Keratinocyte (primary cell): Measurements from ENCODE around the gene TRIM45. TPM values are rescaled to one million over a fixed set of nuclear protein-coding genes. Genes with fewer than 3 reads are reported as not detected.
A peak's percentile ranks its signal among the peaks of the same experiment; 100 is the strongest.

Experiments
- DNase-seq: peaks from one replicate; pipeline ENCODE4 v3.0.0-alpha.2; 2011; ENCODE audit warnings: low read depth, missing footprints, low spot score
- FAIRE-seq: peaks from 2 replicates; lab custom pipeline; 2011; peaks lifted over from hg19 to GRCh38; lab: Jason Lieb, UNC
- H2AFZ ChIP-seq: 2 replicates; pipeline ENCODE4 v1.6.0; 2012; ENCODE audit warnings: low read length, control low read depth, inconsistent platforms; ENCODE audit not compliant: control insufficient read depth
- H3K27ac ChIP-seq: 2 replicates; pipeline ENCODE4 v1.5.1; 2011; ENCODE audit warnings: low read length; ENCODE audit not compliant: control insufficient read depth, insufficient read depth
- H3K27me3 ChIP-seq: 3 replicates; pipeline ENCODE4 v1.6.0; 2011; ENCODE audit warnings: low read length; ENCODE audit not compliant: control insufficient read depth, insufficient read depth; ENCODE audit errors: extremely low read depth
- H3K36me3 ChIP-seq, 2 experiments: 2 replicates in 1 of 2; 3 replicates in 1 of 2; pipeline ENCODE4 v1.5.1; 2011; ENCODE audit warnings: low read length in 2 of 2, mild to moderate bottlenecking in 1 of 2; ENCODE audit not compliant: control insufficient read depth in 2 of 2, insufficient read depth in 2 of 2; ENCODE audit errors: extremely low read depth in 1 of 2
- H3K4me1 ChIP-seq: 3 replicates; pipeline ENCODE4 v1.5.1; 2011; ENCODE audit warnings: low read length; ENCODE audit not compliant: control insufficient read depth, insufficient read depth; ENCODE audit errors: extremely low read depth
- H3K4me2 ChIP-seq: 3 replicates; pipeline ENCODE4 v1.6.0; 2011; ENCODE audit warnings: low read depth, low read length; ENCODE audit not compliant: control insufficient read depth, insufficient read depth; ENCODE audit errors: extremely low read depth
- H3K4me3 ChIP-seq, 3 experiments: fragments of 200-600 bp in 1 of 3; sonication (generic) in 1 of 3; 2 replicates in 2 of 3; 3 replicates in 1 of 3; pipeline ENCODE4 v1.5.1; 2011 to 2016; ENCODE audit warnings: low read length in 3 of 3, mild to moderate bottlenecking in 3 of 3, control low read depth in 2 of 3, inconsistent platforms in 1 of 3, low read depth in 1 of 3, mixed read lengths in 1 of 3, mixed run types in 1 of 3, moderate library complexity in 1 of 3; ENCODE audit not compliant: control insufficient read depth in 2 of 3, insufficient read depth in 2 of 3; ENCODE audit errors: extremely low read depth in 1 of 3
- H3K79me2 ChIP-seq: 2 replicates; pipeline ENCODE4 v1.6.0; 2012; ENCODE audit warnings: low read length; ENCODE audit not compliant: control insufficient read depth, insufficient read depth
- H3K9ac ChIP-seq: 3 replicates; pipeline ENCODE4 v1.6.0; 2011; ENCODE audit warnings: low read length; ENCODE audit not compliant: control insufficient read depth, insufficient read depth; ENCODE audit errors: extremely low read depth
- H3K9me1 ChIP-seq: 3 replicates; pipeline ENCODE4 v1.6.0; 2011; ENCODE audit warnings: low read length; ENCODE audit not compliant: control insufficient read depth, insufficient read depth; ENCODE audit errors: extremely low read depth
- H3K9me3 ChIP-seq: 2 replicates; pipeline ENCODE4 v1.5.1; 2012; ENCODE audit warnings: low read depth, low read length; ENCODE audit not compliant: control insufficient read depth
- H4K20me1 ChIP-seq: 3 replicates; pipeline ENCODE4 v1.6.0; 2011; ENCODE audit warnings: low read length; ENCODE audit not compliant: control insufficient read depth, insufficient read depth; ENCODE audit errors: extremely low read depth
- EZH2 ChIP-seq: IDR thresholded peaks from one replicate; pipeline ENCODE4 v1.6.1; 2012; ENCODE audit warnings: inconsistent platforms, mild to moderate bottlenecking, low read length, moderate library complexity
- dilution Hi-C: fragments of 300-500 bp; cut with MboI; formaldehyde crosslinking; loops from one replicate; pipeline ENCODE4 v1.7.0; 2020; ENCODE audit warnings: low sequenced_read_pairs; ENCODE audit not compliant: extremely low pct_ligation_motif_present
- polyA plus RNA-seq, 5 experiments: library from polyadenylated mRNA; depleted of rRNA in 3 of 5; stranded (reverse) in 3 of 5; stranded (forward) in 1 of 5; unstranded in 1 of 5; fragments of >200 nt; gene quantifications; 1 replicate in 1 of 5; 2 replicates in 3 of 5; 3 replicates in 1 of 5; pipeline versions ENCODE4 v1.2.1 to v1.2.3, GENCODE V29; 2011 to 2012; ENCODE audit warnings: missing spikeins in 2 of 5, low read depth in 1 of 5, low replicate concordance in 1 of 5
- TF ChIP-seq, protein P1 (sequence below), 3 experiments: IDR thresholded peaks in 1 of 3; conservative IDR thresholded peaks in 1 of 3; optimal IDR thresholded peaks in 1 of 3; 2 replicates in 2 of 3; 3 replicates in 1 of 3; pipeline versions ENCODE3 to v1.5.1; 2011; ENCODE audit warnings: low read length in 3 of 3, mild to moderate bottlenecking in 3 of 3, moderate library complexity in 2 of 3, control low read depth in 1 of 3, inconsistent platforms in 1 of 3; ENCODE audit not compliant: insufficient read depth in 2 of 3; ENCODE audit errors: extremely low read depth in 1 of 3

Gene TRIM45
- polyA plus RNA-seq, 1 donor (not counting 4 experiments of a cell fraction or from before 2014, with no cell fraction given), result 2.7 TPM

DNA sequence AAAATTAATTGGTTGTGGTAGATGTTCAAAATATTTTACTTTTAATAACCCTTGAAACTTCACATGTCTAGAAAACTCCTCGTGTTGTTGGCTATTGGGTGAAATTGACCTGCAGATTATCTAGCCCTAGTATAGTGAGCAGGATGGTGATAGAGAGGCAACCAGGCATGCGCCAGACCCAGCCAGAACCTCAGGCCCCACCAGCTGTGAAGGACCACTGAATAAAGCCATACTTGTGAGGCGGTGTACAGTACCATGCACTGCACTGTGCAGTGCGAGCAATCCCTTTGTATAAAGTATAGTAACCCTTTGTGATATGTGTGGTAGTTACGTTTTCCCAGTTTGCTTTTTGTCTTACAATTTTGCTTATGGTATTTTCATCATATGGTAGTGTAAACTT lies 53.0 kb downstream of the TRIM45 start:
- no peaks in the 10 kb centered on the region for H3K9me3 ChIP-seq
- no peak for FAIRE-seq

GRCh38 chr1:117067533-117068370 lies 53.8 kb downstream of the TRIM45 start:
- no peak overlapping the region for H2AFZ ChIP-seq
- FAIRE-seq, result no peak
- H3K27me3 ChIP-seq, result no peaks in the 10 kb centered on the region
- H3K9me1 ChIP-seq, result no peaks in the 10 kb centered on the region
- no peaks in the 10 kb centered on the region for H3K9me3 ChIP-seq
- H3K36me3 ChIP-seq, result peaks cover 0 to 6% of the 10 kb centered on the region in 2 experiments
- H3K27ac ChIP-seq, result no peak overlapping the region
- H3K79me2 ChIP-seq, result peaks cover 5% of the 10 kb centered on the region
- dilution Hi-C loops, result no loop called here
- no peak overlapping the region for H3K9ac ChIP-seq
- DNase-seq, result no peak
- no peak overlapping the region for H3K4me3 ChIP-seq
- no peak overlapping the region for H3K4me2 ChIP-seq
- no peaks in the 10 kb centered on the region for H3K4me1 ChIP-seq
- TF ChIP-seq, protein P1, sequence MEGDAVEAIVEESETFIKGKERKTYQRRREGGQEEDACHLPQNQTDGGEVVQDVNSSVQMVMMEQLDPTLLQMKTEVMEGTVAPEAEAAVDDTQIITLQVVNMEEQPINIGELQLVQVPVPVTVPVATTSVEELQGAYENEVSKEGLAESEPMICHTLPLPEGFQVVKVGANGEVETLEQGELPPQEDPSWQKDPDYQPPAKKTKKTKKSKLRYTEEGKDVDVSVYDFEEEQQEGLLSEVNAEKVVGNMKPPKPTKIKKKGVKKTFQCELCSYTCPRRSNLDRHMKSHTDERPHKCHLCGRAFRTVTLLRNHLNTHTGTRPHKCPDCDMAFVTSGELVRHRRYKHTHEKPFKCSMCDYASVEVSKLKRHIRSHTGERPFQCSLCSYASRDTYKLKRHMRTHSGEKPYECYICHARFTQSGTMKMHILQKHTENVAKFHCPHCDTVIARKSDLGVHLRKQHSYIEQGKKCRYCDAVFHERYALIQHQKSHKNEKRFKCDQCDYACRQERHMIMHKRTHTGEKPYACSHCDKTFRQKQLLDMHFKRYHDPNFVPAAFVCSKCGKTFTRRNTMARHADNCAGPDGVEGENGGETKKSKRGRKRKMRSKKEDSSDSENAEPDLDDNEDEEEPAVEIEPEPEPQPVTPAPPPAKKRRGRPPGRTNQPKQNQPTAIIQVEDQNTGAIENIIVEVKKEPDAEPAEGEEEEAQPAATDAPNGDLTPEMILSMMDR (optimal IDR thresholded peaks at IDR 0.05 in 1 of 3, IDR thresholded peaks at IDR 0.05 in 1 of 3, conservative IDR thresholded peaks at IDR 0.05 in 1 of 3; ENCODE audit: extremely low read depth in 1 of 3, insufficient read depth in 2 of 3, low read length in 3 of 3), result peak; percentile 74 to 92 (median 86)
- TF ChIP-seq EZH2, result no peak
- no peaks in the 10 kb centered on the region for H4K20me1 ChIP-seq

More for the DNA sequence above, 53.0 kb downstream of the TRIM45 start:
- Histone ChIP-seq H3K9ac (no peak overlapping the region), H3K4me1 (no peaks in the 10 kb centered on the region), H2AFZ (no peak overlapping the region), H3K79me2 (peaks cover 5% of the 10 kb centered on the region), H3K27me3 (no peaks in the 10 kb centered on the region), H3K9me1 (no peaks in the 10 kb centered on the region), H3K36me3 (peaks cover 0 to 6% of the 10 kb centered on the region in 2 experiments), H4K20me1 (no peaks in the 10 kb centered on the region), H3K4me2 (no peak overlapping the region), H3K27ac (no peak overlapping the region), H3K4me3 (no peak overlapping the region)
- dilution Hi-C loops, result no loop called here
- TF ChIP-seq EZH2, result no peak
- TF ChIP-seq, protein P1 (optimal IDR thresholded peaks at IDR 0.05 in 1 of 3, IDR thresholded peaks at IDR 0.05 in 1 of 3, conservative IDR thresholded peaks at IDR 0.05 in 1 of 3; ENCODE audit: extremely low read depth in 1 of 3, insufficient read depth in 2 of 3, low read length in 3 of 3), result no peak
- DNase-seq, result no peak
